PC-3 (cell line): Measurements from ENCODE around the gene COX4I1. TPM values are rescaled to one million over a fixed set of nuclear protein-coding genes. Genes with fewer than 3 reads are reported as not detected.

Experiments used
- ATAC-seq: fragments of 200-7000 bp; cut with Tn5 transposase; 2 replicates; pipeline ENCODE4 v1.9.1; 2020; ENCODE audit warnings: mild to moderate bottlenecking, moderate library complexity
- BruUV-seq: library from RNA; stranded (reverse); fragments of 400-500 nt; replicated peaks from 2 replicates; lab custom pipeline; 2021; lab: Mats Ljungman, UMichigan
- CTCF ChIA-PET: fragments of 300-600 bp; sonication (Branson Sonifier 250); formaldehyde crosslinking; loops from one replicate; lab custom pipeline; 2022; ENCODE audit warnings: antibody characterized with exemption; lab: Charles Lee
- POLR2A ChIA-PET: fragments of 300-600 bp; sonication (Branson Sonifier 250); formaldehyde crosslinking; loops from one replicate; lab custom pipeline; 2022; ENCODE audit warnings: antibody characterized with exemption; ENCODE audit not compliant: unreplicated experiment; lab: Charles Lee
- DNase-seq: peaks from one replicate; pipeline ENCODE4 v3.0.0-alpha.2; 2015
- H2AFZ ChIP-seq: fragments of 300-600 bp; sonication (generic); 2 replicates; pipeline ENCODE4 v1.6.0; 2016; ENCODE audit warnings: antibody characterized with exemption, low read length
- H3F3A ChIP-seq: fragments of 300-600 bp; sonication (generic); one replicate; pipeline ENCODE4 v1.6.0; 2017; ENCODE audit warnings: antibody characterized with exemption, low read length, control low read depth, mild to moderate bottlenecking; ENCODE audit not compliant: unreplicated experiment
- H3K27ac ChIP-seq: fragments of 300-600 bp; sonication (generic); 2 replicates; pipeline ENCODE4 v1.5.1; 2016; ENCODE audit warnings: mild to moderate bottlenecking, low read length
- H3K27me3 ChIP-seq: fragments of 300-600 bp; sonication (generic); 2 replicates; pipeline ENCODE4 v1.6.1; 2016; ENCODE audit warnings: low read length, mixed read lengths
- H3K36me3 ChIP-seq: fragments of 300-600 bp; sonication (generic); 2 replicates; pipeline ENCODE4 v1.6.1; 2016; ENCODE audit warnings: low read depth, mixed run types, low read length, mixed read lengths
- H3K4me1 ChIP-seq: fragments of 300-600 bp; sonication (generic); 2 replicates; pipeline ENCODE4 v1.5.1; 2016; ENCODE audit warnings: low read length; ENCODE audit not compliant: insufficient read depth
- H3K4me2 ChIP-seq: fragments of 300-600 bp; sonication (generic); 2 replicates; pipeline ENCODE4 v1.6.0; 2016; ENCODE audit warnings: low read length
- H3K4me3 ChIP-seq: fragments of 300-600 bp; sonication (generic); 2 replicates; pipeline ENCODE4 v1.5.1; 2016; ENCODE audit warnings: mild to moderate bottlenecking, low read length, mixed read lengths
- H3K79me2 ChIP-seq: fragments of 300-600 bp; sonication (generic); 2 replicates; pipeline ENCODE4 v1.6.1; 2017; ENCODE audit warnings: low read length, mixed read lengths
- H3K9ac ChIP-seq: fragments of 300-600 bp; sonication (generic); 2 replicates; pipeline ENCODE4 v1.6.0; 2016; ENCODE audit warnings: mild to moderate bottlenecking, low read length
- H3K9me2 ChIP-seq: fragments of 300-600 bp; sonication (generic); replicated peaks from 2 replicates; pipeline ENCODE4 v1.6.1; 2016; ENCODE audit warnings: mixed run types, low read length, mixed read lengths
- H3K9me3 ChIP-seq: fragments of 300-600 bp; sonication (generic); 2 replicates; pipeline ENCODE4 v1.6.1; 2016; ENCODE audit warnings: low read length, mixed read lengths
- H4K20me1 ChIP-seq: fragments of 300-600 bp; sonication (generic); 2 replicates; pipeline ENCODE4 v1.6.1; 2016; ENCODE audit warnings: low read length, mixed read lengths
- CTCF ChIP-seq: fragments of 300-600 bp; sonication (generic); conservative IDR thresholded peaks from 2 replicates; pipeline ENCODE4 v1.5.1; 2017; ENCODE audit warnings: antibody characterized with exemption, low read depth, mild to moderate bottlenecking, low read length
- EZH2 ChIP-seq: fragments of 300-600 bp; sonication (generic); IDR thresholded peaks from one replicate; pipeline ENCODE4 v1.6.1; 2017; ENCODE audit warnings: antibody characterized with exemption, mild to moderate bottlenecking, low read length; ENCODE audit not compliant: unreplicated experiment
- EZH2phosphoT487 ChIP-seq: fragments of 300-600 bp; sonication (generic); IDR thresholded peaks from 2 replicates; pipeline ENCODE4 v1.6.1; 2018; ENCODE audit warnings: mild to moderate bottlenecking, antibody characterized with exemption, low read length, borderline replicate concordance
- intact Hi-C: fragments of 100-400 bp; cut with micrococcal nuclease; formaldehyde crosslinking; loops from 2 replicates; pipeline ENCODE4 v1.9.0; 2023
- total RNA-seq: library from RNA; depleted of rRNA; stranded (reverse); fragments of >200 nt; gene quantifications from 2 replicates; pipeline ENCODE4 v1.2.3, GENCODE V29; 2014

The COX4I1 gene
- total RNA-seq, 1 experiment from 2014 or later, result 598 TPM

- Histone ChIP-seq H3K4me2 (no peak overlapping the region), H3K27me3 (no peaks in the 10 kb centered on the region), H3F3A (no peaks in the 10 kb centered on the region), H3K36me3 (no peaks in the 10 kb centered on the region), H3K27ac (no peak overlapping the region), H3K9ac (no peak overlapping the region), H3K9me3 (no peaks in the 10 kb centered on the region), H4K20me1 (no peaks in the 10 kb centered on the region), H3K79me2 (no peaks in the 10 kb centered on the region), H2AFZ (no peak overlapping the region), H3K4me3 (no peak overlapping the region), H3K9me2 (no peaks in the 10 kb centered on the region), H3K4me1 (peaks cover 3% of the 10 kb centered on the region; the same call in 1 of the 2 replicates)
- no TSS peak for BruUV-seq
- POLR2A ChIA-PET, result no interaction called here
- DNase-seq, result peak; percentile 52
- peak; percentile 66 for ATAC-seq
- intact Hi-C loops, result loop anchor here (5.0 kb wide), 1 partner anchor 83 kb away; no protein-coding TSS in a partner anchor
- CTCF ChIA-PET, result no interaction called here
- TF ChIP-seq CTCF, result peak; percentile 80
- TF ChIP-seq EZH2phosphoT487, result no peak
Measured at GRCh38 chr16:85759631-85760419, 39.7 kb upstream of the COX4I1 start.

GRCh38 chr16:85761861-85762260 is 37.6 kb upstream of the COX4I1 start:
- BruUV-seq, result no TSS peak
- intact Hi-C loops, result loop anchor here (5.0 kb wide), 1 partner anchor 85 kb away; no protein-coding TSS in a partner anchor
- Histone ChIP-seq H3K4me3 (no peak overlapping the region), H3K27me3 (no peaks in the 10 kb centered on the region), H4K20me1 (no peaks in the 10 kb centered on the region), H2AFZ (no peak overlapping the region), H3K36me3 (no peaks in the 10 kb centered on the region), H3K4me1 (peaks cover 3% of the 10 kb centered on the region; the same call in 1 of the 2 replicates), H3K9ac (no peak overlapping the region), H3F3A (no peaks in the 10 kb centered on the region), H3K4me2 (no peak overlapping the region), H3K27ac (no peak overlapping the region), H3K79me2 (no peaks in the 10 kb centered on the region), H3K9me3 (no peaks in the 10 kb centered on the region), H3K9me2 (no peaks in the 10 kb centered on the region)
- DNase-seq (no peak), ATAC-seq (no peak)
- TF ChIP-seq EZH2phosphoT487, result no peak
- TF ChIP-seq CTCF, result no peak
- no peak for TF ChIP-seq EZH2
- ChIA-PET POLR2A (no interaction called here), CTCF (no interaction called here)

- Histone ChIP-seq H3F3A (no peaks in the 10 kb centered on the region), H3K9me2 (no peaks in the 10 kb centered on the region), H3K36me3 (no peaks in the 10 kb centered on the region), H3K4me2 (no peak overlapping the region), H3K27ac (no peak overlapping the region), H3K9me3 (no peaks in the 10 kb centered on the region), H3K4me1 (peaks cover 8% of the 10 kb centered on the region), H3K27me3 (no peaks in the 10 kb centered on the region), H3K9ac (no peak overlapping the region), H4K20me1 (no peaks in the 10 kb centered on the region), H3K79me2 (no peaks in the 10 kb centered on the region), H3K4me3 (no peak overlapping the region), H2AFZ (no peak overlapping the region)
- no peak for DNase-seq
- intact Hi-C loops, result loop anchor here (5.0 kb wide), 1 partner anchor 86 kb away; no protein-coding TSS in a partner anchor
- no peak for ATAC-seq
- TF ChIP-seq CTCF, result no peak
- TF ChIP-seq EZH2, result no peak
- TF ChIP-seq EZH2phosphoT487, result no peak
- CTCF ChIA-PET, result no interaction called here
- no TSS peak for BruUV-seq
- POLR2A ChIA-PET, result interaction anchor here (0.7 kb wide), 1 partner anchor 147 kb away, joined by 6 read pairs; no protein-coding TSS in a partner anchor
Measured at GRCh38 chr16:85762970-85763369, 36.5 kb upstream of the COX4I1 start.
